Stimulated activated naive CD8-positive, alpha-beta T cell treated with anti-CD3 and anti-CD28 coated beads, Interleukin-15, amount 100 ng/mL, for 72 hours (primary cell): ENCODE data around the gene KLHL25.

Experiments
- ATAC-seq: fragments of 150-1000 bp; cut with Tn5 transposase; 2 replicates; pipeline ENCODE4 v1.10.0; 2021; ENCODE audit warnings: mild to moderate bottlenecking, moderate library complexity
- DNase-seq, 2 donors: peaks; one replicate each; pipeline ENCODE4 v3.0.0; 2021 to 2022
- H3K27ac Mint-ChIP-seq, 2 donors: one replicate each; pipeline ENCODE4 v1.8.0; 2022; ENCODE audit warnings: mild to moderate bottlenecking in 2 of 2, mixed read lengths in 2 of 2, moderate library complexity in 2 of 2
- H3K27me3 Mint-ChIP-seq: one replicate; pipeline ENCODE4 v1.8.0; 2022; ENCODE audit warnings: mixed read lengths
- H3K4me1 Mint-ChIP-seq: one replicate; pipeline ENCODE4 v1.8.0; 2022; ENCODE audit warnings: mild to moderate bottlenecking, mixed read lengths
- H3K4me3 Mint-ChIP-seq, 2 donors: one replicate each; pipeline ENCODE4 v1.8.0; 2022; ENCODE audit warnings: mild to moderate bottlenecking in 2 of 2, mixed read lengths in 2 of 2, moderate library complexity in 1 of 2
- H3K9me3 Mint-ChIP-seq, 2 donors: one replicate each; pipeline ENCODE4 v1.8.0; 2022; ENCODE audit warnings: mixed read lengths in 2 of 2

Gene KLHL25

GRCh38 chr15:85733416-85733815 is 61.3 kb downstream of the KLHL25 start:
- DNase-seq, result no peak
- Mint-ChIP-seq H3K4me1 (peaks cover 12% of the 10 kb centered on the region), H3K4me3 (no peak overlapping the region), H3K27ac (no peak overlapping the region), H3K27me3 (no peaks in the 10 kb centered on the region), H3K9me3 (peaks cover 10 to 18% of the 10 kb centered on the region in 2 donors)
- no peak for ATAC-seq

- peaks cover 12% of the 10 kb centered on the region for H3K4me1 Mint-ChIP-seq
- no peak overlapping the region for H3K4me3 Mint-ChIP-seq
- no peaks in the 10 kb centered on the region for H3K27me3 Mint-ChIP-seq
- H3K27ac Mint-ChIP-seq, result peak overlapping the region; percentile 28 to 44
- DNase-seq (peak in 1 of 2 donors; percentile 40), ATAC-seq (peak; percentile 86)
- peaks cover 10 to 18% of the 10 kb centered on the region in 2 donors for H3K9me3 Mint-ChIP-seq
These were observed 64.5 kb downstream of the KLHL25 start for GRCh38 chr15:85730001-85730820.

GRCh38 chr15:85727068-85727467 is 67.7 kb downstream of the KLHL25 start:
- no peak overlapping the region for H3K4me3 Mint-ChIP-seq
- peaks cover 30% of the 10 kb centered on the region for H3K4me1 Mint-ChIP-seq
- ATAC-seq (no peak), DNase-seq (no peak)
- peak overlapping the region in 1 of 2 donors; percentile 59 for H3K27ac Mint-ChIP-seq
- H3K27me3 Mint-ChIP-seq, result no peaks in the 10 kb centered on the region
- H3K9me3 Mint-ChIP-seq, result no peaks in the 10 kb centered on the region

GRCh38 chr15:85726454-85726853 is 68.3 kb downstream of the KLHL25 start:
- Mint-ChIP-seq H3K27ac (peak overlapping the region in 1 of 2 donors; percentile 59), H3K9me3 (no peaks in the 10 kb centered on the region), H3K27me3 (no peaks in the 10 kb centered on the region), H3K4me3 (no peak overlapping the region), H3K4me1 (peaks cover 30% of the 10 kb centered on the region)
- no peak for DNase-seq
- ATAC-seq, result no peak

GRCh38 chr15:85725564-85725963 is 69.2 kb downstream of the KLHL25 start:
- H3K9me3 Mint-ChIP-seq, result no peaks in the 10 kb centered on the region
- no peak overlapping the region for H3K27ac Mint-ChIP-seq
- no peaks in the 10 kb centered on the region for H3K27me3 Mint-ChIP-seq
- DNase-seq, result no peak
- peaks cover 35% of the 10 kb centered on the region for H3K4me1 Mint-ChIP-seq
- no peak for ATAC-seq
- H3K4me3 Mint-ChIP-seq, result no peak overlapping the region

GRCh38 chr15:85725019-85725418 is 69.7 kb downstream of the KLHL25 start:
- Mint-ChIP-seq H3K4me1 (peaks cover 31% of the 10 kb centered on the region), H3K27ac (no peak overlapping the region), H3K9me3 (no peaks in the 10 kb centered on the region), H3K4me3 (no peak overlapping the region), H3K27me3 (no peaks in the 10 kb centered on the region)
- DNase-seq (no peak), ATAC-seq (no peak)

GRCh38 chr15:85723960-85724945 is 70.5 kb downstream of the KLHL25 start:
- H3K4me1 Mint-ChIP-seq, result peaks cover 30% of the 10 kb centered on the region
- ATAC-seq (peak; percentile 87), DNase-seq (no peak)

GRCh38 chr15:85722374-85723152 is 72.2 kb downstream of the KLHL25 start:
- H3K9me3 Mint-ChIP-seq, result no peaks in the 10 kb centered on the region
- DNase-seq (no peak), ATAC-seq (no peak)
- no peak overlapping the region for H3K4me3 Mint-ChIP-seq
- H3K4me1 Mint-ChIP-seq, result peaks cover 39% of the 10 kb centered on the region
- H3K27me3 Mint-ChIP-seq, result no peaks in the 10 kb centered on the region
- peak overlapping the region; percentile 0 to 3 for H3K27ac Mint-ChIP-seq

More at GRCh38 chr15:85723960-85724945, 70.5 kb downstream of the KLHL25 start:
- H3K27me3 Mint-ChIP-seq, result no peaks in the 10 kb centered on the region
- H3K4me3 Mint-ChIP-seq, result peak overlapping the region in 1 of 2 donors; percentile 75
- peak overlapping the region; percentile 74 to 98 for H3K27ac Mint-ChIP-seq
- H3K9me3 Mint-ChIP-seq, result no peaks in the 10 kb centered on the region

GRCh38 chr15:85718981-85719380 is 75.7 kb downstream of the KLHL25 start:
- H3K4me1 Mint-ChIP-seq, result peaks cover 41% of the 10 kb centered on the region
- DNase-seq (no peak), ATAC-seq (no peak)
- H3K27ac Mint-ChIP-seq, result peak overlapping the region in 1 of 2 donors; percentile 62
- H3K4me3 Mint-ChIP-seq, result no peak overlapping the region
- H3K27me3 Mint-ChIP-seq, result no peaks in the 10 kb centered on the region
- no peaks in the 10 kb centered on the region for H3K9me3 Mint-ChIP-seq

- Mint-ChIP-seq H3K27me3 (no peaks in the 10 kb centered on the region), H3K4me3 (no peak overlapping the region), H3K27ac (peak overlapping the region; percentile 19 to 90), H3K4me1 (peaks cover 39% of the 10 kb centered on the region), H3K9me3 (no peaks in the 10 kb centered on the region)
- no peak for ATAC-seq
- no peak for DNase-seq
These were observed 76.3 kb downstream of the KLHL25 start for GRCh38 chr15:85718271-85718971.

- ATAC-seq (no peak), DNase-seq (no peak)
- Mint-ChIP-seq H3K9me3 (no peaks in the 10 kb centered on the region), H3K27me3 (no peaks in the 10 kb centered on the region), H3K4me1 (peaks cover 35% of the 10 kb centered on the region), H3K27ac (no peak overlapping the region), H3K4me3 (no peak overlapping the region)
These were observed 77.5 kb downstream of the KLHL25 start for GRCh38 chr15:85717212-85717611.

GRCh38 chr15:85716261-85716660 is 78.5 kb downstream of the KLHL25 start:
- Mint-ChIP-seq H3K4me3 (no peak overlapping the region), H3K27me3 (no peaks in the 10 kb centered on the region), H3K9me3 (no peaks in the 10 kb centered on the region), H3K4me1 (peaks cover 45% of the 10 kb centered on the region), H3K27ac (peak overlapping the region; percentile 1 to 49)
- ATAC-seq (no peak), DNase-seq (no peak)

GRCh38 chr15:85711580-85712192 is 83.0 kb downstream of the KLHL25 start:
- Mint-ChIP-seq H3K4me1 (peaks cover 56% of the 10 kb centered on the region), H3K27me3 (no peaks in the 10 kb centered on the region), H3K27ac (peak overlapping the region; percentile 36 to 75), H3K9me3 (no peaks in the 10 kb centered on the region), H3K4me3 (no peak overlapping the region)
- no peak for ATAC-seq
- no peak for DNase-seq

- Mint-ChIP-seq H3K9me3 (no peaks in the 10 kb centered on the region), H3K27me3 (no peaks in the 10 kb centered on the region), H3K4me1 (peaks cover 62% of the 10 kb centered on the region), H3K27ac (peak overlapping the region; percentile 69 to 84), H3K4me3 (peak overlapping the region in 1 of 2 donors; percentile 39)
- ATAC-seq (peak; percentile 54), DNase-seq (peak in 1 of 2 donors; percentile 37)
These were observed 84.3 kb downstream of the KLHL25 start for GRCh38 chr15:85710340-85710842.
